T-helper 17 cell (primary cell): Measurements from ENCODE around the gene LMBRD1. TPM values are rescaled to one million over a fixed set of nuclear protein-coding genes. Genes with fewer than 3 reads are reported as not detected.
"Not testable (repeated sequence)": the region's sequence is repeated elsewhere in the genome, so short reads cannot be mapped to it uniquely, and the experiment has no call there.

ENCODE experiments used
- ATAC-seq: fragments of 150-1000 bp; cut with Tn5 transposase; 2 replicates; pipeline ENCODE4 v1.10.0; 2021; ENCODE audit warnings: mild to moderate bottlenecking, moderate library complexity
- DNase-seq, 3 donors: peaks; one replicate each; pipeline versions ENCODE4 v3.0.0 to v3.0.0-alpha.2; 2020 to 2021
- H3K9me3 ChIP-seq: one replicate; pipeline ENCODE4 v1.7.0; 2013; ENCODE audit warnings: low read length, mild to moderate bottlenecking; ENCODE audit not compliant: control insufficient read depth, poor library complexity, severe bottlenecking
- H3K27ac Mint-ChIP-seq: one replicate; pipeline ENCODE4 v1.8.0; 2022; ENCODE audit warnings: mild to moderate bottlenecking, moderate library complexity, mixed read lengths
- H3K27me3 Mint-ChIP-seq: one replicate; pipeline ENCODE4 v1.8.0; 2022; ENCODE audit warnings: mixed read lengths
- H3K36me3 Mint-ChIP-seq: one replicate; pipeline ENCODE4 v1.8.0; 2022; ENCODE audit warnings: low read depth, mixed read lengths
- H3K4me1 Mint-ChIP-seq: one replicate; pipeline ENCODE4 v1.8.0; 2022; ENCODE audit warnings: mild to moderate bottlenecking, mixed read lengths
- H3K4me3 Mint-ChIP-seq: one replicate; pipeline ENCODE4 v1.8.0; 2022; ENCODE audit warnings: mild to moderate bottlenecking, moderate library complexity, mixed read lengths
- total RNA-seq, 4 donors: library from RNA in 2 of 4; stranded (reverse) in 2 of 4; gene quantifications; one replicate each; pipeline ENCODE4 v1.2.3 and lab custom pipeline; 2022 to 2026

The LMBRD1 gene
- total RNA-seq, 2 donors from 2014 or later: 36.5 to 45.4 TPM

DNA sequence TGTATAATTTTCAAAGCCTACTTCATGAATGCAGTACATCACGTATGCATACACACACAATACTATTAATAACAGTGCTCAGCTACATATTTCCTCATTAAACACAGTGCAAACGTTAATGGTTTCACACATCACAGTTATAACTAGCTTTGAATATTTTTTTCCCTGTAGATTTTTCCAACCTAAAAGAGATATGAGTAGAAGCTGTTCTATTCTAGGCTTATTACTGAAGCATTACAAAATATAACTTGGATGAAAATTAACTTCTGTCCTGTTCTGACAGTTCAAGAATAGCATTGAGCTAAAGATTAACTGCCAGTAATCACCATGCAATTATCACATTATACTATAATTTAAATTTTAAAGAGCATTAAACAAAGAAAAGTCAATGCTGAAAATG lies 6.2 kb downstream of the LMBRD1 start:
- no peak overlapping the region for H3K27ac Mint-ChIP-seq
- no peak for DNase-seq
- H3K4me3 Mint-ChIP-seq: no peak overlapping the region
- peaks cover 43% of the 10 kb centered on the region for H3K4me1 Mint-ChIP-seq
- no peak for ATAC-seq
- H3K27me3 Mint-ChIP-seq: no peaks in the 10 kb centered on the region
- H3K9me3 ChIP-seq: no peaks in the 10 kb centered on the region
- no peaks in the 10 kb centered on the region for H3K36me3 Mint-ChIP-seq

DNA sequence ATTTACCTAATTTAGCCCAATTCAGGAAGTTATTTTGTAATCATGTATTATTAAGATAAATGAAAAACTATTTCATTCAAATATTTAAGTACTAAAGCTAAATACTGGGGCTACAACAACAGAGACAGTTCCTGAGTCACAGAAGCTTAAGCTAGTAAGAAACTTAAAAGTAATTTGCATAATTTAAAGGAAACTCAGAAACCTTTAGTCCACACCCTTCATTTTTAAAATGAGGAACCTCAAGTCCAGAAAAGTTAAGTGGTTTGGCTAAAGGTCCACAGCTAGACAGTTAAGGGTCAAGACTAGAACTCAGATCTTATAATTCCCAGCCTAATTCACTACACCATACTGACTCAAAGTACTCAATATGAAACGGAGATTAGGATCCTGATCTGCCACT lies 7.2 kb downstream of the LMBRD1 start:
- no peak overlapping the region for H3K27ac Mint-ChIP-seq
- no peaks in the 10 kb centered on the region for H3K9me3 ChIP-seq
- no peak overlapping the region for H3K4me3 Mint-ChIP-seq
- H3K4me1 Mint-ChIP-seq: peaks cover 43% of the 10 kb centered on the region
- ATAC-seq: no peak
- DNase-seq: no peak
- H3K36me3 Mint-ChIP-seq: peaks cover 3% of the 10 kb centered on the region
- no peaks in the 10 kb centered on the region for H3K27me3 Mint-ChIP-seq

DNA sequence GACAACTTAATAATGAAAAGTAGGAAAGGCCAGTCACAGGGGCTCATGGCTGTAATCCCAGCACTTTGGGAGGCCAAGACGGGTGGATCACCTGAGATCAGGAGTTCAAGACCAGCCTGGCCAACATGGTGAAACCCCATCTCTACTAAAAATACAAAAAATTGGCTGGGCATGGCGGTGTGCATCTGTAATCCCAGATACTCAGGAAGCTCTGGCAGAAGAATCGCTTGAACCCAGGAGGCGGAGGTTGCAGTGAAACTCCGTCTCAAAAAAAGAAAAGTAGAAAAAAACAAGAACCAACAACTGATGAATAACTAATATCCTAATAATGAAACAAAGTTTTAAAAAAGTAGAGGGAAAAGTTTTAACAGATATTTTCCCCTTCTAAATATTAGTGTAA lies 9.4 kb downstream of the LMBRD1 start:
- H3K27me3 Mint-ChIP-seq, H3K36me3 Mint-ChIP-seq, H3K9me3 ChIP-seq, ATAC-seq, DNase-seq, H3K27ac Mint-ChIP-seq, H3K4me3 Mint-ChIP-seq: not testable (repeated sequence)
- H3K4me1 Mint-ChIP-seq: peaks cover 45% of the 10 kb centered on the region

DNA sequence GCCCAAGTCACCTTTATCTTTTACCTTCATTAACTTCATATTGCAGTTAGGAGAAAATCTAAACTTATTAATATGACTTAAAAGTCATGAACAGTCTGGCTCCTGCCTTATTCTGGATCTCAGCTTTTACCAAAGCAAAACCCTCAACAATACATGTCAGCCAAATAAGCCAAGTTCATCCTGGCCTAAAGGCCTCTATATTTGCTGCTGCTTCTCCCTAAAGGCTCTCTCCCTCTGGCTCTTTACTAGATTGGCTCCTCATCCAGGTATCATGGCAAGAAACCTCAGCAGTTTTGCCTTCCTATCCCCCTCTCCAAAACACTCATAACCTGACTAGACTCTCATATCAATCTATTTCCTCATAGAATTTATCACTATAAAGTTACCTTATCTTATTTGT lies 11.1 kb downstream of the LMBRD1 start:
- H3K27me3 Mint-ChIP-seq: no peaks in the 10 kb centered on the region
- no peak overlapping the region for H3K4me3 Mint-ChIP-seq
- H3K4me1 Mint-ChIP-seq: peaks cover 38% of the 10 kb centered on the region
- peak overlapping the region; percentile 0 for H3K27ac Mint-ChIP-seq
- ATAC-seq (no peak), DNase-seq (no peak)
- peaks cover 3% of the 10 kb centered on the region for H3K36me3 Mint-ChIP-seq
- H3K9me3 ChIP-seq: no peaks in the 10 kb centered on the region

DNA sequence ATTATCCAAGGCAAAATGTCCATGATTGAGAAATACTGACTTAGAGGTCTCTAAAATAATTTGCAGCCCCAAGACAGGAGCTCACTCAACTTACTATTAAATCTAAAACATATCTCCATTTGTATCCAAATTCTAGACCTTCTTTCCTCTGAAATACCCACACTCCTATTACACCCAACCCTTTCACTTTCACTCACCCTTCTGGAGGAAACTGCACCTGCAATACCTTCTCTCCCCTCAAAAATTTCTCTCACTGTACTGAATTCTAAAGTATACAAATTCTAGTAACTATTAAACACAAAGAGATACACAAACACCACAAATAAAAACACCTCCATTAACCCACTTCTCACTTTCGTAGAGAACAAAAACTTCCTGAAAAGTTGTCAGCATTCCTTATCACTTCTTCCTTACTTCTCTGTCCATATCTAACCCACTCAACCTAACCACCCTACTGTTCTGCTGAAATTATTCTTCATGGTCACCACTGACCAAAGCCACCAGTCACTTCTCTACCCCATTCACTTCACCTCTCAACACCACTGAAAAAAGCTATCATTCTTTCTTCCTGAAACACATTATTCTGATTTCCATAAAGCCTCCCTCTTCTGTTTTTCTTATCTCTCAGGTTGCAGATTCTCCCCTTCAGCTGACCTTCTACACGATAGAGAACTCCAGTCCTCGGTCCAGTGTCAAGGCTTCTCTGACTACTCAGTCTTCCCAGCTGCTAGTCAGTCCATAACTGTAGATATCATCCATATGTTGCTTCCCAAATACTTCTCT lies 12.0 kb downstream of the LMBRD1 start:
- peaks cover 3% of the 10 kb centered on the region for H3K36me3 Mint-ChIP-seq
- ATAC-seq (peak; percentile 42), DNase-seq (no peak)
- H3K27ac Mint-ChIP-seq: peak overlapping the region; percentile 0
- H3K9me3 ChIP-seq: no peaks in the 10 kb centered on the region
- no peaks in the 10 kb centered on the region for H3K27me3 Mint-ChIP-seq
- H3K4me3 Mint-ChIP-seq: no peak overlapping the region
- H3K4me1 Mint-ChIP-seq: peaks cover 36% of the 10 kb centered on the region

DNA sequence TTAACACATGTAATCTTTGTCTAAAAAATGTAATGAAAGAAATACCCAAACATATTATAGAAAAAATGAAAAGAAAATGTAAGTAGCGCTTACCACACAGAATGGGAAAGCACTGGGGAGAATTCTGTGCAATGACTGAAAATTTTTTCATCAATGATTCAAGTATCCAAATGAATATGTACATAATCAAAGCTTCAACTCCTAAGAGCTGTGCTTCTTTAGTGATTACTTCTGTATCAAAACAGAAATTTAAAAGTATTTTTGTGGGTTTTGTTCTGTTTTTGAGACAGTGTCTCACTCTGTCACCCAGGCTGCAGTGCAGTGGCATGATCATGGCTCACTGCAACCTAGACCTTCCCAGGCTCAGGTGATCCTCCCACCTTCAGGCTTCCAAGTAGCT lies 13.7 kb downstream of the LMBRD1 start:
- DNase-seq: no peak
- Mint-ChIP-seq H3K4me3 (no peak overlapping the region), H3K27ac (no peak overlapping the region), H3K36me3 (peaks cover 3% of the 10 kb centered on the region), H3K4me1 (peaks cover 35% of the 10 kb centered on the region), H3K27me3 (no peaks in the 10 kb centered on the region)
- ATAC-seq: no peak
- H3K9me3 ChIP-seq: no peaks in the 10 kb centered on the region

DNA sequence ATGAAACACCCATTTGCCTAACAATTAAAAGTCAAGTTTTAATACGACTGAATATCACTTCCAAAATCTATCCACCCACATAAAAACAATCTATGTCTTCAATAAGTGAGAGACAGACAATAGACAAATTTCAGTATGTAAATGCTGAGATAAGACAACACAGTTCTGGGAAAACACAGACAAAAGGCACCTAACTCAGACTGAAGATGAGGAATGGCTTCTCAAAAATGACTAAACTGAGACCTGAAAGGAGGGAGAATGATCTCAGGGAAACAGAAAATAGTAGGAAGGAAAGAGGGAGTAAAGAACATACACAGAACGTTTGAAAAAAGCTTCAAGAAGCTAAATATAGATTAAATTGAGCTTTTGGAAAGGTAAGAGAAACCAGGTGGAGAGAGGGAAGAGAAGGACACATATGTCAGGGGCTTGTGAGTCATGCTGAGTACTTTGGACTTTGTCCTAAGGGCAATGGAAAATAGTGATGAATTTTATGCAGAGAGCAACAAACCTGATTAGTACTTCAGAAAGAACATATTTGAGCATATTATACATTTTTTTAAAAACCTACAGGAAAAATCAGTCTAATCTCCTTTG lies 16.1 kb downstream of the LMBRD1 start:
- H3K36me3 Mint-ChIP-seq: peaks cover 3% of the 10 kb centered on the region
- H3K4me3 Mint-ChIP-seq: no peak overlapping the region
- no peak overlapping the region for H3K27ac Mint-ChIP-seq
- no peaks in the 10 kb centered on the region for H3K27me3 Mint-ChIP-seq
- no peak for DNase-seq
- no peaks in the 10 kb centered on the region for H3K9me3 ChIP-seq
- peaks cover 33% of the 10 kb centered on the region for H3K4me1 Mint-ChIP-seq
- no peak for ATAC-seq

DNA sequence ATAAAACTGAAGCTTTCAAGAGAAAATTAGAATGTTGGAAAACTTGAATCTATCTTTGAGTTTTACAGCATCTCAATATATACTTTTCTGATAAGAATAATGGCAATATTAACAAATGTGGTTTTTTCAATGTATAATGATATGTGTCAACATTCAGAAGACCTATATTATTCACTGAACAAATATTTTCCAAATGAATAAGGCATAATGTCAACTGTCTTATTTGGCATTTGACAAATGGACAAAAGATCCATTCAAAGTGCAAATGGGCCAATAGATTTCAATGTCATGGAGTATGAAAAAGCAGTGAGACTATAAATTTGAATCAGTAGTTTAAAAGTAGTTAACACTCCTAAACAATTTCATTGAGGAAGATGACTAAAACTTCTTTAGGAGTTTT lies 20.9 kb downstream of the LMBRD1 start:
- Mint-ChIP-seq H3K36me3 (peaks cover 5% of the 10 kb centered on the region), H3K4me1 (peaks cover 31% of the 10 kb centered on the region), H3K4me3 (no peak overlapping the region), H3K27ac (no peak overlapping the region), H3K27me3 (no peaks in the 10 kb centered on the region)
- H3K9me3 ChIP-seq: no peaks in the 10 kb centered on the region
- DNase-seq: no peak
- no peak for ATAC-seq

DNA sequence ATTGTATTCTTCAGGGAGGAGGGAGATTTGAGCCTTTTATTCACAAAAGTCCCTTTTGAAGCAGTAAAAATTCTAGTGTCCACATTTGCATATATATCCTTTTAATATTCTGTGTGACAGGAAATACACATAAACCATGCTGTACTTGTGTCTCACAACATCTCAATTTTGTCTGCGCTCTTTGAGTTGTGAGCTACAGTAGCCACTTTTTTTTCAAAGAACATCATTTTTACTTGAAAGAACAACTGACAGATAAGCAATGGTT lies 21.3 kb downstream of the LMBRD1 start:
- H3K9me3 ChIP-seq: no peaks in the 10 kb centered on the region
- Mint-ChIP-seq H3K36me3 (peaks cover 5% of the 10 kb centered on the region), H3K27ac (no peak overlapping the region), H3K27me3 (no peaks in the 10 kb centered on the region), H3K4me1 (peaks cover 30% of the 10 kb centered on the region), H3K4me3 (no peak overlapping the region)
- no peak for DNase-seq
- ATAC-seq: no peak

DNA sequence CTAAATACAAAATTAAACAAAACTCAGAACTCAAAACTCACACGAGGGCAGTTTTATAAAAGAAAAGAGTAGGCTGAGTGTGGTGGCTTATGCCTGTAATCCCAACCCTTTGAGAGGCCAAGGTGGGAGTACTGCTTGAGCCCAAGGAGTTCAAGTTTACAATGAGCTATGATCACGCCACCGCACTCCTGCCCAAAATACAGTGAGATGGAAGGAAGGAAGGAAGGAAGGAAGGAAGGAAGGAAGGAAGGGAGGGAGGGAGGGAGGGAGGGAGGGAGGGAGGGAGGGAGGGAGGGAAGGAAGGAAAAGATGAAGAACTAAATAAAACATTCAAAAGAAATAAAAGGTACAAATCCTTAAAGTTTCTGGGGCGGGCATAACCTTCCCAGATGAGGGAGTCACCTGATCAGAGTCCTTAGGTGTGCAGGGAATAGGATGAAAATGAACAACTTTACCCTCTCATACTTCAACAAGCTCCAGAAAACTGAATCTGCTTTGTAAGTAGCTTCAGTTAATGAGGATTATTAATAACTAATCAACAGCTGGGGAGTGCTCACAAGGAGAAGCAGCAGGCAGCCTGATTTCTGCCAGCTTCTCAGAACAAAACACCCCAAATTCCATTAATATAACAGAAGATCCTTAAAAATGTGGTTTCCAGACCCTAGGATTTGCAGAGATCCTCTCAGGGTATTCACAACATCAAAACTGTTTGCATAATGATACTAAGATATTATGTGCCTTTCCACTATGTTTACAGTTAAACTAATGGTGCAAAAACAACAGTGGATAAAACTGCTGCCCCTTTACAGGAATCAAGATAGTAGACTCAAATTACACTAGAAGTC lies 21.8 kb downstream of the LMBRD1 start:
- Mint-ChIP-seq H3K4me3 (no peak overlapping the region), H3K27me3 (no peaks in the 10 kb centered on the region), H3K27ac (no peak overlapping the region), H3K4me1 (peaks cover 26% of the 10 kb centered on the region), H3K36me3 (peaks cover 5% of the 10 kb centered on the region)
- DNase-seq: no peak
- H3K9me3 ChIP-seq: no peaks in the 10 kb centered on the region
- ATAC-seq: no peak

DNA sequence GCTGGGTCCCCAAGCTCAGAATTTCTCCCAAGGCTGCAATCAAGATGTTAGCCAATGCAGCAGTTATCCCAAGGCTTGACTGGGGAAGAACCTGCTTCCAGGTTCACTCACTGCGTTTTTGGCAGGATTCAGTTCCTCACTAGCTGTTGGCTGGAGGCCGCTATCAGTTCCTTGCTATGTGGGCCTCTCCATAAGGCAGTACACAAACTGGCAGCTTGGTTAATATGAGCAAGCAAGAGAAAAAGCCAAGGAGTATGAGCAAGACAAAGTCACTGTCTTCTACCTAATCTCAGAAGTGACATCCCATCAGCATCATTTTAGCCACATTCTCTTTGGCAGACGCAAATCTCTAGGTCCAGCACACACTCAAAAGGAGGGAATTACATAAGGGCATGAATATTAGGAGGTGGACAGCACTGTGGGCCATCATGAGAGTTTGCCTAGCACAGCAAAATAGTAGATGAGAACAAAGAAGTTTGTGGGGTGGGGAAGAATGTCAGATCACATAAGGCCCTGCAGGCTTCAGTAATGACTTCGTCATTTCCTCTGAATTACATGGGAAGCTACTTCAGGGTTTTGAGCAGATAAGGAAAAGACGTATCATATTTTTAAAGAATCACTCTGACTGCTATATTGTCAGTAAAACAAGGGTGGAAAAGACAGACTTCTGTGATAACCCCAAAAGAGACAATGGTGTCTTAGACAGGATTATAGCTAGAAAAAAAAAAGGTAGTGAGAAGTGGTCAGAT lies 25.5 kb downstream of the LMBRD1 start:
- Mint-ChIP-seq H3K36me3 (peaks cover 5% of the 10 kb centered on the region), H3K27ac (no peak overlapping the region), H3K4me1 (peaks cover 30% of the 10 kb centered on the region), H3K4me3 (no peak overlapping the region), H3K27me3 (no peaks in the 10 kb centered on the region)
- no peak for DNase-seq
- H3K9me3 ChIP-seq: no peaks in the 10 kb centered on the region
- ATAC-seq: no peak

DNA sequence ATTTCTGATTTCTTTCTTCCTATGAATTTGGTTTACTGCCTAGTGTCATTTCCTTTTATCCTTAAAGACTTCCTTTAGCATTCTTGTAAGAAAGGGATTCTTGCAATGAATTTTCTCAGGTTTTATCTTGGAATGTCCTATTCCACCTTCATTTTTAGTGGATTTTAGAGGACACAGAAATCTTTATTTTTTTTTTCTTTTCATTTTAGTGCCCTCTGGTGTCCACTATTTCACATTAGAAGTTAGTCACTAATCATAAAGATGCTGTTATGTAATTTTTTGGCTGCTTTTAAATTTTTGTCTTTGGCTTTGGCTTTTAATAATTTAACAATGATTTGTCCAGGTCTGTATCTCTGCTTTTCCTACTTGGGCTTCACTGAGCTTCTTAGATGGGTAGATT lies 28.1 kb downstream of the LMBRD1 start:
- DNase-seq (no peak), ATAC-seq (no peak)
- Mint-ChIP-seq H3K4me1 (peaks cover 32% of the 10 kb centered on the region), H3K27me3 (no peaks in the 10 kb centered on the region), H3K4me3 (no peak overlapping the region), H3K27ac (no peak overlapping the region), H3K36me3 (peaks cover 3% of the 10 kb centered on the region)
- H3K9me3 ChIP-seq: no peaks in the 10 kb centered on the region

DNA sequence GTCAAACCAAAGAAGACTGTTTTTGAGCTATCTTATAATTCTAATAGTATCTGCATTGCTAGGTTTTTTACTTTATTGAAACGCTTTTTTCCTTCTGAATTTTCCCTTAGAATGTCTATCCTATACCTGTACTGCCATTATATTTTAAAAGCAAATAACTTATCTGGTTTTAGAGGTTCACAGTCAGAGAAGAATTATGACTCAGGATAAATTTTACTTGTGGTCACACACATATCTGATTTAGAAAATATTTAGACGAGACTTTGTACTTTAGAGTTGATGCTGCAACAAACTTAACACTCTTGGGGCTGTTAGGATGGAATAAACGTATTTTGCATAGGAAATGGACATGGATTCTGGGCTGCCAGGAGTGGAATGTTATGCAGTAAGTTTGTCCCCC lies 33.0 kb downstream of the LMBRD1 start:
- Mint-ChIP-seq H3K36me3 (no peaks in the 10 kb centered on the region), H3K4me1 (peaks cover 31% of the 10 kb centered on the region), H3K4me3 (no peak overlapping the region), H3K27ac (no peak overlapping the region), H3K27me3 (no peaks in the 10 kb centered on the region)
- no peak for DNase-seq
- no peaks in the 10 kb centered on the region for H3K9me3 ChIP-seq
- no peak for ATAC-seq
